ENCODE measurements around the gene FGFRL1.

Gene FGFRL1

GRCh38 chr4:1015179-1015578 is 3.8 kb downstream of the FGFRL1 start:
- no peak for TF ChIP-seq CTCF (IDR thresholded peaks at IDR 0.05)
- TF ChIP-seq ZFX (IDR thresholded peaks at IDR 0.05; ENCODE audit: borderline replicate concordance), result no peak
- no peak overlapping the region for H3K27ac ChIP-seq

- no peak overlapping the region for H3K27ac ChIP-seq
- TF ChIP-seq ZFX (IDR thresholded peaks at IDR 0.05; ENCODE audit: borderline replicate concordance) (no peak), CTCF (IDR thresholded peaks at IDR 0.05) (no peak)
These were observed 4.3 kb downstream of the FGFRL1 start for GRCh38 chr4:1015746-1016145.

- no peak for TF ChIP-seq ZFX (IDR thresholded peaks at IDR 0.05; ENCODE audit: borderline replicate concordance)
- TF ChIP-seq CTCF (IDR thresholded peaks at IDR 0.05), result no peak
These were observed 5.8 kb downstream of the FGFRL1 start for GRCh38 chr4:1017211-1017610.

DNA sequence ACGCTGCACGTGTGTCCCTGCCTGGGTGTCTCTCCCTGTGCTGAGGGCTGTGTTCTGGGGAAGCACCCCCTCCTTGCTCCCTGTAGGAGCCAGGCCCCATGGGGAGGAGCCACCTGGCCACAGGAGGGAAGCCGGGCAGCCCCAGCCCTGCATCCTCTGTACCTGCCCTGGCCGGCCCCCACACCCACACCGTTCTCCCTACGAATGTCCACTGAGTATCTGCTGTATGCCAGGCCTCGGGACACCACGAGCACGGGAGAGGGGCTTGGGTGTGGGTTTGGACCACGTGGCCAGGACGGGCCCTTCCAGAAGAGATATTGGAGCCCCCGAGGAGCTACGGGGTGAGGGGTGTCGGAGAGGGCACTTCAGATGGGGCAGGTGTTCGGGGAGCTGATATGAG is 6.3 kb downstream of the FGFRL1 start:
- H3K27ac ChIP-seq, result no peak overlapping the region
- TF ChIP-seq ZFX (IDR thresholded peaks at IDR 0.05; ENCODE audit: borderline replicate concordance) (no peak), CTCF (IDR thresholded peaks at IDR 0.05) (no peak)

More at GRCh38 chr4:1017211-1017610, 5.8 kb downstream of the FGFRL1 start:
- H3K27ac ChIP-seq, result no peak overlapping the region

DNA sequence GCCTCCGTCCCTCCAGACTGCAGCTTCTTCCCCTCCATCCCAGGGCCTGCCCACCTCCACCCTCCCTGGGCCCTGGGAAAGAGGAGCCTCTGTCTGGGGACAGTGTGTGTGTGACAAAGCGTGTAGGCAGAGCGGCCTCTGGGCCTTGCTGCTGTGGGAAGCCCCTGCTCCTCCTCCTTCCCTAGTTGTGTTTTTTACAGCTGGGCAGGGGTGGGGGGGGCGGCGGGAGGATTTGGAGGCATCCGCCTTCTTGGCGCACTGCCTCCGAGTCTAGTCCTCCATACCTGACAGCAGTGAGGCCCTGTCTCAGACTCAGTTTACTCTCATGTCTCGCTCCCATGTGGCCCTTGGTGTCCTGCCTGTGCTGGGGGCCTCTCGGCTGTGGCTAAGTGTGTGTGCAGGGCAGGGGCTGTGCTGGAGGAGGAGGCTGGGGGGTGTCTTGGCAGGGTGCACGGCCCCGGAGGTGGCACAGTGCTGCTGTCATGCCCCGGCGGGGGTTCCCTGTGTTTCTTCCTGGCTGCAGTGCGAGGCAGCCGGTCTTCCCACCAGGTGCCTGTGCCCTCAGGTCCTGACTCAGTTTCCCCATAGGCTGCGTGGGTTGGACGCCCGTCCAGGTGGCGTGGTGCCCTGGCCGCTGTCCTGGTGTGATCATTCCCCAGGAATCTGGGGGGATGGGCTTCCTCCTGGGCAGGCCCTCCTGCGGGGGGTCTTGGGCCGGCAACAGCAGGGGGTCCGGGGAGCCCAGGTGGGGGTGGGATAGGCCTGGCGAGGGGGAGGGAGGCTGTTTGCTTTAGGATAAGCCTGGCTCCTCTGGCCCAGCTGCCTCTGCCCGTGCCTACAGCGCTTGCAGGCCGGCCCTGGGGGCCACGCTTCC is 7.0 kb downstream of the FGFRL1 start:
- no peak overlapping the region for H3K27ac ChIP-seq
- TF ChIP-seq ZFX (IDR thresholded peaks at IDR 0.05; ENCODE audit: borderline replicate concordance) (no peak), CTCF (IDR thresholded peaks at IDR 0.05) (no peak)

DNA sequence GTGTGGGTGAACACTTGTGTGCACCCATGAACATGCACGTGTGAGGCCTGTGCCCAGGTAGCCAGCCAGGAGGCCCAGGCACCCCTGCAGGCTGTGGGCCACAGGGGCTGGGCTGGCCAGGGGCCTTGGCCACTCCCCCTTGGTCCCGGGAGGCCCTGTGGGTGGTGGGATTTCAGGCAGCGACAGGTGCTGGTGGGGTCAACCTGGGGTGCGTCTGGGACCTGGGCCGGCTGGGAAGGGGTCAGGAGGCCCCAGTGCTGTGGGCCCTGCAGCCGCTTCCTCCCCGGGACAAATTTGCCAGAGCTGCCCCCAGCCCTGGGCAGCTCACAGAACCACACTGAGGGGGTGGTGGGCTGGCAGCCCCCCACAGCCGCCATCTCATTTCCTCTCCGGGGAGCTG is 7.9 kb downstream of the FGFRL1 start:
- H3K27ac ChIP-seq, result no peak overlapping the region
- no peak for TF ChIP-seq ZFX (IDR thresholded peaks at IDR 0.05; ENCODE audit: borderline replicate concordance)
- TF ChIP-seq CTCF (IDR thresholded peaks at IDR 0.05), result no peak

DNA sequence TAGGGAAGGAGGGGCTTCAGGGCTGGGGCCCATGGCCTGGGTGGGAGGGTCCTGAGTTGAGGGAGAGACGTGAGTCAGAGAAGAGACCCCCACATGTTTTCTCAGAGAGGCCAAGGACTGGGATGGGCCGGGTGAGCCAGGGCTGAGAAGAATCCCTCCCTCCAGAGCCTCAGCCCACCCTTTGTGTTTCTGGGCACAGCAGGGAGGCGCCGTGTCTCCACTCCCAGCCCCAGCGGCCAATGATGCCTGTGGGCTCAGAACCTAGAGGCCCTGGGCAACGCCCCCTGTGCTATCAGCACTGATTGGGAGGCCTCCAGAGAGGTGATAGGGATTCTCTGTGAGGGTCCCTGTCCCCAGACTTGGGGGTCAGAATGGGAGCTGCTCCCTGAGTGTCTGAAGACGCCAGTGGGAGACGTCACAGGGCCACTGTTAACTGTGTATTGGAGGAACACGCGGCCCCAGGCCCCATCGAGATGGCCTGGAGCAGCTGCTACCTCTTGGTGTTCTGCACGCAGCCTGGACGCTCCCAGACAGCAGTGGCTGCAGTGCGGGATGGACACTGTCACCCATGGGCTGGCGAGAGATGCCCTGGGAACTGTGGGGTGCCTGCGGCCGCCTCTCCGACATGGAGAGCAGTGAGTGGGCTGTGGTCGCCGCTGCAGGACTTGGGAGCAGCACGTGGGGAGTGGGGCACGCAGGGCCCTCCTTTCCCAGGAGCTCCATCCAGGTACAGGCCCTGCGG is 8.5 kb downstream of the FGFRL1 start:
- no peak for TF ChIP-seq CTCF (IDR thresholded peaks at IDR 0.05)
- no peak for TF ChIP-seq ZFX (IDR thresholded peaks at IDR 0.05; ENCODE audit: borderline replicate concordance)
- H3K27ac ChIP-seq, result no peak overlapping the region
